A549 (cell line): ENCODE data around the gene CCL24.

ENCODE experiments used
- EP300 ChIP-seq, 2 experiments: fragments of >200 bp; sonication (Bioruptor Twin); formaldehyde crosslinking; IDR thresholded peaks; 2 replicates in 1 of 2; 3 replicates in 1 of 2; pipeline ENCODE4 v1.6.1; 2016 to 2017
- MAX ChIP-seq: IDR thresholded peaks from 2 replicates; pipeline ENCODE4 v1.6.1; 2012
- POLR2A ChIP-seq: IDR thresholded peaks from 2 replicates; pipeline ENCODE4 v1.6.1; 2012; ENCODE audit warnings: mild to moderate bottlenecking, low read length
- POLR2AphosphoS2 ChIP-seq: conservative IDR thresholded peaks from 2 replicates; pipeline ENCODE4 v1.6.1; 2012; ENCODE audit warnings: low read length, improper control_type of control experiment, inconsistent platforms
- RAD21 ChIP-seq, 2 experiments: fragments of >200 bp in 1 of 2; sonication (Bioruptor Twin) in 1 of 2; formaldehyde crosslinking in 1 of 2; IDR thresholded peaks in 1 of 2; conservative IDR thresholded peaks in 1 of 2; 2 replicates in 1 of 2; 3 replicates in 1 of 2; pipeline ENCODE4 v1.6.1; 2012 to 2018; ENCODE audit warnings: inconsistent platforms in 1 of 2

DNA sequence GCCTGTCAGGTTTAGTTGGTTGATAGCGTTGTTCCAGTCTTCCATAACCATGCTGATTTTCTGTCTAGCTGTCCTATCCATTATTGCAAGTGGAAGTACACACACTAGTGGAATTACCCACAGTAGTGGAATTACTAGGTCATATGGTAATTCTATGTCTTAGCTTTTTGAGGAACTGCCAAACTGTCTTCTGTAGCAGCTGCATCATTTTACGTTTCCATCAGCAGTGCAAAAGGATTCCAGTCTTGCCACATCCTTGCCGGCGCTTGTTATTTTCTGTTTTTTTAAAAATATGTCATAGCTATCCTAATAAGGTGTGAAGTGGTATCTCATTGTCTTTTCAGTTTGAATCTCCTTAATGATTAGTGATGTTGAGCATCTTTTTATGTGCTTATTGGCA lies 48.0 kb upstream of the CCL24 start:
- no peak for TF ChIP-seq MAX
- no peak for TF ChIP-seq POLR2A
- TF ChIP-seq POLR2AphosphoS2 = no peak
- no peak for TF ChIP-seq RAD21 (conservative IDR thresholded peaks at IDR 0.05 in 1 of 2, IDR thresholded peaks at IDR 0.05 in 1 of 2)
- no peak for TF ChIP-seq EP300 (IDR thresholded peaks at IDR 0.05)
